ENCODE data around the gene CRTAC1.

CRTAC1 gene

GRCh38 chr10:97914837-97915211 is 115.6 kb downstream of the CRTAC1 start:
- H3K4me1 ChIP-seq: peaks cover 0 to 22% (median 10%) of the 10 kb centered on the region in 4 donors
- intact Hi-C loops (cut with DNase I; ENCODE audit: low total_unique reads): loop anchor here (5.0 kb wide), 1 partner anchor 127 kb away; no protein-coding TSS in a partner anchor
- no peak overlapping the region for H3K27ac ChIP-seq
- TF ChIP-seq, protein P1, sequence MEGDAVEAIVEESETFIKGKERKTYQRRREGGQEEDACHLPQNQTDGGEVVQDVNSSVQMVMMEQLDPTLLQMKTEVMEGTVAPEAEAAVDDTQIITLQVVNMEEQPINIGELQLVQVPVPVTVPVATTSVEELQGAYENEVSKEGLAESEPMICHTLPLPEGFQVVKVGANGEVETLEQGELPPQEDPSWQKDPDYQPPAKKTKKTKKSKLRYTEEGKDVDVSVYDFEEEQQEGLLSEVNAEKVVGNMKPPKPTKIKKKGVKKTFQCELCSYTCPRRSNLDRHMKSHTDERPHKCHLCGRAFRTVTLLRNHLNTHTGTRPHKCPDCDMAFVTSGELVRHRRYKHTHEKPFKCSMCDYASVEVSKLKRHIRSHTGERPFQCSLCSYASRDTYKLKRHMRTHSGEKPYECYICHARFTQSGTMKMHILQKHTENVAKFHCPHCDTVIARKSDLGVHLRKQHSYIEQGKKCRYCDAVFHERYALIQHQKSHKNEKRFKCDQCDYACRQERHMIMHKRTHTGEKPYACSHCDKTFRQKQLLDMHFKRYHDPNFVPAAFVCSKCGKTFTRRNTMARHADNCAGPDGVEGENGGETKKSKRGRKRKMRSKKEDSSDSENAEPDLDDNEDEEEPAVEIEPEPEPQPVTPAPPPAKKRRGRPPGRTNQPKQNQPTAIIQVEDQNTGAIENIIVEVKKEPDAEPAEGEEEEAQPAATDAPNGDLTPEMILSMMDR (IDR thresholded peaks at IDR 0.05): peak; percentile 77 to 90
- H3K9me3 ChIP-seq: no peaks in the 10 kb centered on the region
- no peak overlapping the region for H3K4me3 ChIP-seq
- peak; percentile 64 to 82 for DNase-seq
- H3K27me3 ChIP-seq: peaks cover 0 to 27% of the 10 kb centered on the region in 2 donors
- no peaks in the 10 kb centered on the region for H3K36me3 ChIP-seq

GRCh38 chr10:97914171-97914836 is 116.1 kb downstream of the CRTAC1 start:
- Histone ChIP-seq H3K4me3 (no peak overlapping the region), H3K27me3 (peaks cover 0 to 27% of the 10 kb centered on the region in 2 donors), H3K4me1 (peaks cover 0 to 22% (median 10%) of the 10 kb centered on the region in 4 donors), H3K36me3 (no peaks in the 10 kb centered on the region), H3K9me3 (no peaks in the 10 kb centered on the region), H3K27ac (no peak overlapping the region)
- intact Hi-C loops (cut with DNase I; ENCODE audit: low total_unique reads): no loop called here
- no peak for DNase-seq
- TF ChIP-seq, protein P1 (IDR thresholded peaks at IDR 0.05): no peak

- Histone ChIP-seq H3K36me3 (no peaks in the 10 kb centered on the region), H3K4me1 (peaks cover 0 to 22% (median 10%) of the 10 kb centered on the region in 4 donors), H3K4me3 (no peak overlapping the region), H3K27me3 (peaks cover 0 to 23% of the 10 kb centered on the region in 2 donors), H3K9me3 (no peaks in the 10 kb centered on the region), H3K27ac (no peak overlapping the region)
- DNase-seq: no peak
- TF ChIP-seq, protein P1 (IDR thresholded peaks at IDR 0.05): no peak
- intact Hi-C loops (cut with DNase I; ENCODE audit: low total_unique reads): no loop called here
These were observed 116.8 kb downstream of the CRTAC1 start for GRCh38 chr10:97913614-97914013.

DNA sequence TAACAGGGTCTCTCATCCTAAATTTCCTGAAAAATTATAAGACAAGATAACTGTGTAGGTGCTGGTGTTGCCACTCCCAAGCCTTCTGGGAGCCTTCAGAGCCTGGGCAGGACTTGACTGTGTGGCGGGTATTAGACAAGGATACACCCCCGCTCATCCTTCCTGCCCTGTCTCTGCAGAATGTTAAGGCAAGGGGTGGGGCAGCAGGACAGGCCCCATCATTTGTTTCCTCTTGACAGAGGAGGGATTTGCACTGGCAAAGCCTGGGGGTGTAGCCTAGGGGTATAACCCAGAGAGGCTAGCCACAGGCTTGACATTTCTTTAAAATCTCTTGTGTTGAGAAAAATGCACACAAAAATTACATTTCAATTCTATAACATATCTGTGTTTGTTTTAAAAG is 117.2 kb downstream of the CRTAC1 start:
- intact Hi-C loops (cut with DNase I; ENCODE audit: low total_unique reads): no loop called here
- peaks cover 0 to 24% of the 10 kb centered on the region in 2 donors for H3K27me3 ChIP-seq

DNA sequence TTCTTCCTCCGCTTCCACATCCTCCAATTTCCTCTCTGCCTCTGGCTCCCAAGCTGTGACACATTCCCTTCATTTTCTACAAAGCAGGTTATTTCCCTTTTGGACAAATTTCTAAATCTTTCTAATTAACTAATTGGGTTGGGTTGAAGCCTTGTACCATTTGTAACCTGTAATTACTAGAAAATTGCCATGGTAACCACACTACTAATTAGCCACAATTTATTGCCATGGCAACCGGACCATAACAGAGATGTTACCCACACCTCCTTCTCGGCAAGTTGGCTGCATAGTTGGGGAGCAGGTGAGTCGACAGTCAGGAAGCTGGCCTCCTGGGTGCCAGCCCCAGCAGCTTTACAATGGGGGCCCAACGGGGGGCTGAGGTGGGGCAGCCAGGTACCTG is 119.2 kb downstream of the CRTAC1 start:
- intact Hi-C loops (cut with DNase I; ENCODE audit: low total_unique reads): no loop called here
- Histone ChIP-seq H3K36me3 (no peaks in the 10 kb centered on the region), H3K27ac (no peak overlapping the region), H3K27me3 (peaks cover 0 to 32% of the 10 kb centered on the region in 2 donors), H3K4me3 (no peak overlapping the region), H3K4me1 (peaks cover 0 to 12% (median 5%) of the 10 kb centered on the region in 4 donors), H3K9me3 (no peaks in the 10 kb centered on the region)
- no peak for DNase-seq
- TF ChIP-seq, protein P1 (IDR thresholded peaks at IDR 0.05): no peak

More for the DNA sequence above, 117.2 kb downstream of the CRTAC1 start:
- TF ChIP-seq, protein P1 (IDR thresholded peaks at IDR 0.05): no peak
- H3K27ac ChIP-seq: no peak overlapping the region
- H3K9me3 ChIP-seq: no peaks in the 10 kb centered on the region
- no peaks in the 10 kb centered on the region for H3K36me3 ChIP-seq
- DNase-seq: no peak
- peaks cover 0 to 22% (median 10%) of the 10 kb centered on the region in 4 donors for H3K4me1 ChIP-seq
- H3K4me3 ChIP-seq: no peak overlapping the region

Measured in tibial artery (tissue), 4 donors.